NB4 (cell line): ENCODE results near the gene PTPN1.

Experiments used
- DNase-seq: peaks from one replicate; pipeline ENCODE4 v3.0.0; 2010; ENCODE audit warnings: low read depth
- H3K4me3 ChIP-seq: one replicate; pipeline ENCODE4 v1.5.1; 2011; ENCODE audit warnings: mild to moderate bottlenecking, low read depth, low read length, moderate library complexity
- MYC ChIP-seq: IDR thresholded peaks from 2 replicates; pipeline ENCODE4 v1.6.1; 2011; ENCODE audit warnings: low read depth, low read length
- POLR2A ChIP-seq: IDR thresholded peaks from 2 replicates; pipeline ENCODE4 v1.6.1; 2011; ENCODE audit warnings: mild to moderate bottlenecking; ENCODE audit not compliant: insufficient read length; ENCODE audit errors: extremely low read depth
- TF ChIP-seq, protein P1 (sequence below): IDR thresholded peaks from one replicate; pipeline ENCODE4 v1.5.1; 2012; ENCODE audit warnings: low read depth, low read length
- TF ChIP-seq, protein P2 (sequence below): IDR thresholded peaks from 2 replicates; pipeline ENCODE4 v1.6.1; 2011; ENCODE audit warnings: low read depth, low read length

PTPN1 gene

DNA sequence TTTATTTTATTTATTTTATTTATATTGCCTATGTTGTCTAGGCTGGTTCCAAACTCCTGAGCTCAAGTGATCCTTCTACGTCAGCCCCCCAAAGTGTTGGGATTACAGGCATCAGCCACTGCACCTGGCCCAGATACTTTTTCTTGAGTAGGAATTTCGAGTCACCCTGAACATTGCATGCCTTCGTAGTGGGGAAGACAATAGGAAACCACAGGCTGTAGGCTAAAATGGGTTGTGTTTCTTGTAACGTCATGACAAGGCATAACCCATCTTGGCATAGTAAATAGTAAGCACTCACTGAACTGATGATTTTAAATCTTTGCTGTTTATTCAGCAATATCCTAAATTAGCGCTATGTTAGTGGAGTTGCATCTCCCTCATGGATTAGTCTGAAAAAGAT lies 34.9 kb downstream of the PTPN1 start:
- TF ChIP-seq, protein P1, sequence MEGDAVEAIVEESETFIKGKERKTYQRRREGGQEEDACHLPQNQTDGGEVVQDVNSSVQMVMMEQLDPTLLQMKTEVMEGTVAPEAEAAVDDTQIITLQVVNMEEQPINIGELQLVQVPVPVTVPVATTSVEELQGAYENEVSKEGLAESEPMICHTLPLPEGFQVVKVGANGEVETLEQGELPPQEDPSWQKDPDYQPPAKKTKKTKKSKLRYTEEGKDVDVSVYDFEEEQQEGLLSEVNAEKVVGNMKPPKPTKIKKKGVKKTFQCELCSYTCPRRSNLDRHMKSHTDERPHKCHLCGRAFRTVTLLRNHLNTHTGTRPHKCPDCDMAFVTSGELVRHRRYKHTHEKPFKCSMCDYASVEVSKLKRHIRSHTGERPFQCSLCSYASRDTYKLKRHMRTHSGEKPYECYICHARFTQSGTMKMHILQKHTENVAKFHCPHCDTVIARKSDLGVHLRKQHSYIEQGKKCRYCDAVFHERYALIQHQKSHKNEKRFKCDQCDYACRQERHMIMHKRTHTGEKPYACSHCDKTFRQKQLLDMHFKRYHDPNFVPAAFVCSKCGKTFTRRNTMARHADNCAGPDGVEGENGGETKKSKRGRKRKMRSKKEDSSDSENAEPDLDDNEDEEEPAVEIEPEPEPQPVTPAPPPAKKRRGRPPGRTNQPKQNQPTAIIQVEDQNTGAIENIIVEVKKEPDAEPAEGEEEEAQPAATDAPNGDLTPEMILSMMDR = no peak
- TF ChIP-seq MYC (no peak), POLR2A (no peak)
- TF ChIP-seq, protein P2, sequence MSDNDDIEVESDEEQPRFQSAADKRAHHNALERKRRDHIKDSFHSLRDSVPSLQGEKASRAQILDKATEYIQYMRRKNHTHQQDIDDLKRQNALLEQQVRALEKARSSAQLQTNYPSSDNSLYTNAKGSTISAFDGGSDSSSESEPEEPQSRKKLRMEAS = no peak
- no peak overlapping the region for H3K4me3 ChIP-seq
- DNase-seq = no peak

DNA sequence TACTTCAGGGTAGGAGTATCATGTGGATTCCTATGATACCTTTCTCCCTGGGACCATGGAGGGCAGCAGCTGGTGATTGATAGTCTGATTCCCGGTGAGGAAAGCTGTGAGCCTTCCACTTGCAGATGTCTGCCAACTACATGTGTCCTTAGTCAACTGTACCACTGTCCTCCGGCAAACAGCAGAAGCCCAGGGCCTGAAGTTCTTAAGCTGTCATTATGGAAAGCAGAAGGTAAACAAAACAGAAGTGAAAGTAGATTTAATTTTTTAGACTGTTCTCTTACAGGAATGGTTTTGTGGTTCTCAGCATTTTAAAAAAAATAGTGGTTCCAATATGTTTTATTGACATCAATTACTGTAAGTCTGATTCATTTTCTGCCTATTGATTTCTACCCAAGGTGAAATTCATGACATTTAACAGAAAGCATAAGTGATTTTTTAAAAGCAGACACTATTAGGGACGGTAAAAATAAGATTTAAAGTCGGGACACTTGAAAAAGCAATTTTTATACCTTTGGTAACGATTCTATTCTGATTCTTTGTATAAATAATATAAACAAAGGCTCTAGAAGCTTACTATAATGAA lies 36.6 kb downstream of the PTPN1 start:
- H3K4me3 ChIP-seq = no peak overlapping the region
- TF ChIP-seq, protein P1 = no peak
- no peak for TF ChIP-seq POLR2A
- no peak for TF ChIP-seq MYC
- TF ChIP-seq, protein P2 = no peak
- no peak for DNase-seq

DNA sequence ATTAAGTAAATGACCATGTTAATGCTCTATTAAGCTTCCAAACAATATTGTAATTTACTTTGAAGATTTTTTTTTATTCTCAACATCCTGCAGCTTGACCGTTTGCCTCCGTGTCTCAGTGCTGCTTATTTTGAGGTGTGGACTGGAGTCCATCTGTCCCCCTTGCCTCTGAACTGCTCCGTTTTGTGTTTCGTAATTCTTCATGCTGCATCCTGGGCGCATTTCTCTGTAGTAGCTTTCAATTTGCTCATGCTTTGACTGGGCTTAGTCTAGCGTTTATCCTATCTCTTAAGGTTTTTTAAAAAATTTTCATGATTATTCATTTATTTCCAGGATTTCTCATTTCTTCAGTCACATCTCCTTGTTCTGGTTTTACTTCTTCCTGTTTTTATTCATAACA lies 37.8 kb downstream of the PTPN1 start:
- no peak for DNase-seq
- TF ChIP-seq POLR2A = no peak
- TF ChIP-seq, protein P1 = no peak
- TF ChIP-seq, protein P2 = no peak
- no peak for TF ChIP-seq MYC
- no peak overlapping the region for H3K4me3 ChIP-seq

DNA sequence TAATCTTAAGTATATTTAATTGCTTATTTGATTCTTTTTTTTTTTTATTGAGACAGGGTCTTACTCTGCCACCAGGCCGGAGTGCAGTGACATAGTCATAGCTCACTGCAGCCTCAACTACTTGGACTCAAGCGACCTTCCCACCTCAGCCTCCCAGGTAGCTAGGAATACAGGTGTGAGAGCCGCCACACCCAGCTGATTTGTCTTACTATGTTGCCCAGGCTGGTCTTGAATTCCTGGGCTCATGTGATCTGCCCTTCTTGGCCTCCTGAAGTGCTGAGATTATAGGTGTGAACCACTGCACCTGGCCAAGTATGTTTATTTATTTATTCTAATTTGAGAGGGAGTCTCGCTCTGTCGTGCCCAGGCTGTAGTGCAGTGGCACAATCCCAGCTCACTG lies 38.2 kb downstream of the PTPN1 start:
- no peak for DNase-seq
- TF ChIP-seq MYC (no peak), POLR2A (no peak)
- TF ChIP-seq, protein P1 = no peak
- TF ChIP-seq, protein P2 = no peak
- H3K4me3 ChIP-seq = no peak overlapping the region

DNA sequence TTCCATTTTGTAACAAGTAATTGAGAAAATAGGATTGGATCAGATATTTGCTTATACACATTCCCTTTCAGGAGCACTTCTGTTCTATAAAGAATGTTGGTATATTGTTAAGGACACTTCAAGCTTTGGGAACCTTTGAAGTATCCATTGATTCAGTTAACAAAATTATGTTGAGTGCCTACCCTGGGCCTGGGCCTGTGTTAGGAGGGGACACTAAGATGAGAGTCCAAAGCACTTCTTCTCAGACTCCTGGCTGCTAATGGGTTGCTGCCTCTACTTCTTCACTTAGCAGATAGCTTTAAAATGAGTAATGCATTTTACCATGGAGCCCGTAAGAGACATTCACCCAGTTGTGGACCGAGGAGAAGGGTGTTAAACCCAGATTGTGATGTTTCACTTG lies 40.3 kb downstream of the PTPN1 start:
- TF ChIP-seq MYC (no peak), POLR2A (no peak)
- TF ChIP-seq, protein P2 = no peak
- TF ChIP-seq, protein P1 = no peak
- H3K4me3 ChIP-seq = no peak overlapping the region
- DNase-seq = no peak

DNA sequence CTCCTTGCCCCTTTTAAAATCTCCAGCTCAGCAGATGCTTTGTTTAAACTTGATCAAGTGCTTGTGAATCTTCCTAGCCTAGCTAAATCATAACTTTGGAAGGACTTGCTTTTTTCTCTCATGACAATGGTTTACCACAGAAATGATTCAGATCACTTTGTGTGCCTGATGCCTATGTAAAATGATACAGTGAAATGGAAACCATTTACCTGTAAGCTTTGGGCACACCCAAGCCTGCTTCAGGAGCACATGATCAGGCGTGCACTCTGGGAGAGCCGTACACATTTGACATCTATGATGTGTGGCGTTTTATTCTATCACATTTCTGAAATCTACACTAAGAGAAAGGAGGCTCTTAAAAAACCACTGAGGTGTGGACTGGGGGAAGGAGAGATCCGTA lies 41.1 kb downstream of the PTPN1 start:
- DNase-seq = no peak
- no peak overlapping the region for H3K4me3 ChIP-seq
- TF ChIP-seq, protein P2 = no peak
- TF ChIP-seq MYC = no peak
- TF ChIP-seq POLR2A = no peak
- TF ChIP-seq, protein P1 = no peak
